Muscle layer of duodenum (tissue), 2 donors: ENCODE measurements around the gene AMACR.

Experiments
- H3K27ac ChIP-seq: one replicate; pipeline ENCODE4 v1.7.0; 2013; ENCODE audit warnings: mild to moderate bottlenecking, low read length
- H3K27me3 ChIP-seq: one replicate; pipeline ENCODE4 v1.7.0; 2013; ENCODE audit warnings: low read depth, mild to moderate bottlenecking, control low read depth, low read length
- H3K36me3 ChIP-seq, 2 donors: one replicate each; pipeline ENCODE4 v1.7.0; 2013; ENCODE audit warnings: low read length in 2 of 2, control low read depth in 1 of 2, mild to moderate bottlenecking in 1 of 2; ENCODE audit not compliant: insufficient read depth in 2 of 2, control insufficient read depth in 1 of 2
- H3K4me1 ChIP-seq, 2 donors: one replicate each; pipeline ENCODE4 v1.7.0; 2013; ENCODE audit warnings: low read length in 2 of 2, mild to moderate bottlenecking in 2 of 2, control low read depth in 1 of 2, moderate library complexity in 1 of 2; ENCODE audit not compliant: insufficient read depth in 2 of 2, control insufficient read depth in 1 of 2
- H3K4me3 ChIP-seq, 2 donors: one replicate each; pipeline ENCODE4 v1.7.0; 2013; ENCODE audit warnings: low read length in 2 of 2, low read depth in 1 of 2, mild to moderate bottlenecking in 1 of 2
- H3K9me3 ChIP-seq, 2 donors: one replicate each; pipeline ENCODE4 v1.7.0; 2013; ENCODE audit warnings: low read length in 2 of 2, control low read depth in 1 of 2, mild to moderate bottlenecking in 1 of 2; ENCODE audit not compliant: control insufficient read depth in 1 of 2
- donor health status: healthy.

The AMACR gene

GRCh38 chr5:34007621-34008600 lies at the start of gene AMACR:
TSS of gene AMACR (minus strand) at chr5:34008050. CDS start at chr5:34008019, 31 bp downstream.
- H3K9me3 ChIP-seq: no peaks in the 10 kb centered on the region
- peaks cover 9 to 13% of the 10 kb centered on the region in 2 donors for H3K36me3 ChIP-seq
- peaks cover 12 to 23% of the 10 kb centered on the region in 2 donors for H3K4me1 ChIP-seq
- H3K27ac ChIP-seq: peak within 1 kb of the TSS; percentile 96
- no peaks in the 10 kb centered on the region for H3K27me3 ChIP-seq
- peak within 1 kb of the TSS; percentile 91 to 97 for H3K4me3 ChIP-seq

GRCh38 chr5:34057569-34057968 lies 49.7 kb upstream of the AMACR start:
- Histone ChIP-seq H3K9me3 (no peaks in the 10 kb centered on the region), H3K27me3 (no peaks in the 10 kb centered on the region), H3K27ac (no peak overlapping the region), H3K4me1 (peaks cover 0 to 2% of the 10 kb centered on the region in 2 donors), H3K36me3 (peaks cover 0 to 5% of the 10 kb centered on the region in 2 donors), H3K4me3 (no peak overlapping the region)

- no peak overlapping the region for H3K4me3 ChIP-seq
- no peaks in the 10 kb centered on the region for H3K27me3 ChIP-seq
- H3K9me3 ChIP-seq: no peaks in the 10 kb centered on the region
- H3K36me3 ChIP-seq: peaks cover 0 to 5% of the 10 kb centered on the region in 2 donors
- peaks cover 0 to 6% of the 10 kb centered on the region in 2 donors for H3K4me1 ChIP-seq
- no peak overlapping the region for H3K27ac ChIP-seq
Observed at GRCh38 chr5:34057118-34057517, 49.3 kb upstream of the AMACR start.

GRCh38 chr5:34055667-34056066 lies 47.8 kb upstream of the AMACR start:
- Histone ChIP-seq H3K4me1 (peaks cover 0 to 8% of the 10 kb centered on the region in 2 donors), H3K4me3 (no peak overlapping the region), H3K36me3 (peaks cover 0 to 5% of the 10 kb centered on the region in 2 donors), H3K9me3 (no peaks in the 10 kb centered on the region), H3K27ac (no peak overlapping the region), H3K27me3 (no peaks in the 10 kb centered on the region)

DNA sequence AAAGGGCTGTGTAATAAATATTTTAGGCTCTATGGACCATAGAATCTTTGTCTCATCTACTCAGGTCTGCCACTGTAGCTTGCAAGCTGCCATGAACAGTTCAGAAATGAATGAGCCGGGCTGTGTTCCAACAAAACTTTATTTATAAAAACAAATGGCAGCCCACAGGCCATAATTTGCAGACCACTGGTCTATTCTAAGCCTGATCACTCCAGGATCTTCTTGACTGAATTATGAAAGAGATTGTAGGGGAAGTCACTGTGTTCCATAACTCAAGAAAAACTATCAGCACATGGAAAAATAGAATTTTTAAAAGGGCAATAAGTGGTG lies 46.5 kb upstream of the AMACR start:
- H3K27ac ChIP-seq: no peak overlapping the region
- H3K9me3 ChIP-seq: no peaks in the 10 kb centered on the region
- peaks cover 0 to 5% of the 10 kb centered on the region in 2 donors for H3K36me3 ChIP-seq
- no peaks in the 10 kb centered on the region for H3K27me3 ChIP-seq
- H3K4me1 ChIP-seq: peaks cover 0 to 8% of the 10 kb centered on the region in 2 donors
- no peak overlapping the region for H3K4me3 ChIP-seq

DNA sequence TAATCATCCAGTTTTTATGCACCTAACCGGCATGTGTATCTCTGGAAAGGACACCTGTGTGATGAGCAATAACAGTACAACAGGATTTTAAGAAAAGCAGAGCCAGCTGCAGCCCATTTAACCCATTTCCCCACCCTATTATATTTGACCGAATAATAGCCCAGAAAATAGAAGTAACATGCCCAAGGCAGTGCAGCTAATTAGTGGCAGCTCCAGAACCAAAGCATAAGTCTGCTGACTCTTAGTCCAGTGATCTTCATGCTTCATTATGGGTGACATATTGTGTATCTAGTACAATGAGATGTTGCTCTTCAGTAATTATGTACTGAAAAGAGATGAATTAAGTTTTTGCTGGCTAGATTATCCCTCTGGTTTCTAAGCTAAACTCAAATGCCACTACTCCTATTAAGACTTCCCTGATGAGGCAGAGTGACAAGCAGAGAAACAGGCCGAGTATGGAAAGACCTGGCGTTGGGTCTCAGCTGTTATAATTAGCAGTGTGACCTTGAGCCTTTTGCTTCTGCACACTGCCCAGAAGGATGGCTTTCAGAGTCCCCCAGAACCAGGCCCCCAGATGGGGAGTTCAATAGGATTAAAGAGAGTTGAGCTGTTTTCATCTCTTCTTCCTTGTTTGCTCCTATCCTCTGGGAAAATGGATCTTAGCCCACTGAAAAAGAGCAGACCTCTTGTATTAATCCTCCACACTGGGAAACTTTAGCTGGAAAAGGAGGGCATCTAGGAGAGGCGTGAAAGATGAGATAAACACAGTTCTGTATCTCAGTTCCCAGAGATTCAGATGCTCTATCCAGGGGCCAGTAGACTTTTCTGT lies 45.9 kb upstream of the AMACR start:
- H3K9me3 ChIP-seq: no peaks in the 10 kb centered on the region
- peak overlapping the region; percentile 16 for H3K27ac ChIP-seq

GRCh38 chr5:34053133-34053532 lies 45.3 kb upstream of the AMACR start:
- Histone ChIP-seq H3K36me3 (peaks cover 0 to 5% of the 10 kb centered on the region in 2 donors), H3K9me3 (no peaks in the 10 kb centered on the region), H3K27me3 (no peaks in the 10 kb centered on the region), H3K4me1 (peaks cover 0 to 8% of the 10 kb centered on the region in 2 donors), H3K4me3 (no peak overlapping the region), H3K27ac (peak overlapping the region; percentile 16)

More for the DNA sequence above, 45.9 kb upstream of the AMACR start:
- Histone ChIP-seq H3K36me3 (peaks cover 0 to 5% of the 10 kb centered on the region in 2 donors), H3K4me1 (peaks cover 0 to 8% of the 10 kb centered on the region in 2 donors), H3K4me3 (no peak overlapping the region), H3K27me3 (no peaks in the 10 kb centered on the region)

GRCh38 chr5:34051374-34051980 lies 43.6 kb upstream of the AMACR start:
- H3K4me1 ChIP-seq: peaks cover 0 to 8% of the 10 kb centered on the region in 2 donors
- H3K36me3 ChIP-seq: no peaks in the 10 kb centered on the region
- H3K27ac ChIP-seq: no peak overlapping the region
- H3K4me3 ChIP-seq: no peak overlapping the region
- H3K27me3 ChIP-seq: no peaks in the 10 kb centered on the region
- no peaks in the 10 kb centered on the region for H3K9me3 ChIP-seq

- H3K27ac ChIP-seq: no peak overlapping the region
- no peaks in the 10 kb centered on the region for H3K27me3 ChIP-seq
- no peaks in the 10 kb centered on the region for H3K9me3 ChIP-seq
- H3K4me3 ChIP-seq: no peak overlapping the region
- peaks cover 8 to 25% of the 10 kb centered on the region in 2 donors for H3K4me1 ChIP-seq
- H3K36me3 ChIP-seq: no peaks in the 10 kb centered on the region
Observed at GRCh38 chr5:34047774-34048572, 40.1 kb upstream of the AMACR start.

DNA sequence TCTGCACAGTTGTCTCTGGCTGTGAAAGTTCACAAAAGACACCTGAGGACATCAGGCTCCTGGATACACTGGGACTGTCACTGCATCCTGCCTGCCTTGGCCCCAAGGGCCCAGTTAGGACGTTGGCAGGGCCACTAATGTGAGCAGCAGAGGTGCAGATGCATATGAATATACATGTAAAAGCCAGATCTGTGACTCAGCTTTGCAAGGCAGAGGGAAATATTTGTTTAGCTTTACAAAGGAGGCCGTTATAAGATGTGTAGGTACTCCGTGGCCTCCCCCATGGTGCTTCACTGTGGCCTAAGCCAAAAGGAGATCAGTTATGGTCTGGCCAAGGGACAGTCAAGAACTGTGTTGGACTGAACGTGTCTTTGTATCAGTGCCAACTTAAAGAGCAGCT lies 39.3 kb upstream of the AMACR start:
- Histone ChIP-seq H3K4me3 (no peak overlapping the region), H3K4me1 (peaks cover 13 to 21% of the 10 kb centered on the region in 2 donors), H3K36me3 (no peaks in the 10 kb centered on the region), H3K9me3 (no peaks in the 10 kb centered on the region), H3K27me3 (no peaks in the 10 kb centered on the region), H3K27ac (no peak overlapping the region)
